ENCODE measurements around the gene DPT. TPM values are rescaled to one million over a fixed set of nuclear protein-coding genes. Genes with fewer than 3 reads are reported as not detected.

Gene DPT
- total RNA-seq, 1 experiment from 2014 or later = not detected

DNA sequence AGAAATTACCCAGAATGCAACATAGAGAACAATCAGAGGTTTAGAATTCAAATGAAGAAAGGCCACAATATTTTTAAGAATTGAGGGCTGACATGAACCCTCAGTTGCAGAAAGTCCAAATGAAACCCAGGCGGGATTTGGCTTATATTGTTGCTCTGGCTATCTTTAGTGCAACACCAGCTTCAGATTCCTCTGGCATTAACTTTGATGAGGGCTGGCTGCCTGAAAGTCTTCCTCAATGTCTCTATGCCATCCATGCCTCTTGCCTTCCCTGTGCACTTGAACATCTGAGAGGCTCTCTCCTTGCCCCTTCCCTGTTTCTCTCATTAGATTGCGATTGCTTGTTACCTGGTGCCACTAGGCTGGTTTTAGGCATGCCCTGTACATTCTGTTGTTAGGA lies 31.2 kb upstream of the DPT start:
- CTCF ChIA-PET = no interaction called here

More for the DNA sequence above, 31.2 kb upstream of the DPT start:
- Mint-ChIP-seq H3K27me3 (ENCODE audit: low read depth) (no peaks in the 10 kb centered on the region), H3K4me3 (no peak overlapping the region), H3K4me1 (no peaks in the 10 kb centered on the region), H3K36me3 (no peaks in the 10 kb centered on the region), H3K27ac (no peak overlapping the region), H3K9me3 (no peaks in the 10 kb centered on the region)
- no peak for ATAC-seq
- TF ChIP-seq ETV6 (CRISPR knock-in tag; IDR thresholded peaks at IDR 0.05) (no peak), ZSCAN18 (CRISPR knock-in tag; IDR thresholded peaks at IDR 0.05) (no peak), ZNF512 (CRISPR knock-in tag; IDR thresholded peaks at IDR 0.05; ENCODE audit: borderline replicate concordance) (no peak), ELF4 (CRISPR knock-in tag; IDR thresholded peaks at IDR 0.05; ENCODE audit: low read depth) (no peak), PRDM15 (CRISPR knock-in tag; IDR thresholded peaks at IDR 0.05) (no peak), RELA (CRISPR knock-in tag; IDR thresholded peaks at IDR 0.05; ENCODE audit: borderline replicate concordance) (no peak), CREM (CRISPR knock-in tag; IDR thresholded peaks at IDR 0.05) (no peak), ZBTB21 (CRISPR knock-in tag; IDR thresholded peaks at IDR 0.05; ENCODE audit: borderline replicate concordance) (no peak), GRHL2 (CRISPR knock-in tag; IDR thresholded peaks at IDR 0.05; ENCODE audit: insufficient replicate concordance, severe bottlenecking) (no peak), AFF4 (CRISPR knock-in tag; IDR thresholded peaks at IDR 0.05; ENCODE audit: borderline replicate concordance) (no peak), TEAD1 (CRISPR knock-in tag; IDR thresholded peaks at IDR 0.05) (no peak), ZNF396 (CRISPR knock-in tag; IDR thresholded peaks at IDR 0.05; ENCODE audit: borderline replicate concordance) (no peak)
- TF ChIP-seq, protein P1, sequence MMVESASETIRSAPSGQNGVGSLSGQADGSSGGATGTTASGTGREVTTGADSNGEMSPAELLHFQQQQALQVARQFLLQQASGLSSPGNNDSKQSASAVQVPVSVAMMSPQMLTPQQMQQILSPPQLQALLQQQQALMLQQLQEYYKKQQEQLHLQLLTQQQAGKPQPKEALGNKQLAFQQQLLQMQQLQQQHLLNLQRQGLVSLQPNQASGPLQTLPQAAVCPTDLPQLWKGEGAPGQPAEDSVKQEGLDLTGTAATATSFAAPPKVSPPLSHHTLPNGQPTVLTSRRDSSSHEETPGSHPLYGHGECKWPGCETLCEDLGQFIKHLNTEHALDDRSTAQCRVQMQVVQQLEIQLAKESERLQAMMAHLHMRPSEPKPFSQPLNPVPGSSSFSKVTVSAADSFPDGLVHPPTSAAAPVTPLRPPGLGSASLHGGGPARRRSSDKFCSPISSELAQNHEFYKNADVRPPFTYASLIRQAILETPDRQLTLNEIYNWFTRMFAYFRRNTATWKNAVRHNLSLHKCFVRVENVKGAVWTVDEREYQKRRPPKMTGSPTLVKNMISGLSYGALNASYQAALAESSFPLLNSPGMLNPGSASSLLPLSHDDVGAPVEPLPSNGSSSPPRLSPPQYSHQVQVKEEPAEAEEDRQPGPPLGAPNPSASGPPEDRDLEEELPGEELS (CRISPR knock-in tag; IDR thresholded peaks at IDR 0.05) = no peak
- DNase-seq (ENCODE audit: low spot score) = no peak
- POLR2A ChIA-PET = no interaction called here

All from WTC11 (cell line).